Measurements from ENCODE around the gene RREB1. TPM values are rescaled to one million over a fixed set of nuclear protein-coding genes. Genes with fewer than 3 reads are reported as not detected.

RREB1 gene
- total and polyA plus RNA-seq, 3 donors from 2014 or later, result 30.0 to 79.2 (median 75.0) TPM

DNA sequence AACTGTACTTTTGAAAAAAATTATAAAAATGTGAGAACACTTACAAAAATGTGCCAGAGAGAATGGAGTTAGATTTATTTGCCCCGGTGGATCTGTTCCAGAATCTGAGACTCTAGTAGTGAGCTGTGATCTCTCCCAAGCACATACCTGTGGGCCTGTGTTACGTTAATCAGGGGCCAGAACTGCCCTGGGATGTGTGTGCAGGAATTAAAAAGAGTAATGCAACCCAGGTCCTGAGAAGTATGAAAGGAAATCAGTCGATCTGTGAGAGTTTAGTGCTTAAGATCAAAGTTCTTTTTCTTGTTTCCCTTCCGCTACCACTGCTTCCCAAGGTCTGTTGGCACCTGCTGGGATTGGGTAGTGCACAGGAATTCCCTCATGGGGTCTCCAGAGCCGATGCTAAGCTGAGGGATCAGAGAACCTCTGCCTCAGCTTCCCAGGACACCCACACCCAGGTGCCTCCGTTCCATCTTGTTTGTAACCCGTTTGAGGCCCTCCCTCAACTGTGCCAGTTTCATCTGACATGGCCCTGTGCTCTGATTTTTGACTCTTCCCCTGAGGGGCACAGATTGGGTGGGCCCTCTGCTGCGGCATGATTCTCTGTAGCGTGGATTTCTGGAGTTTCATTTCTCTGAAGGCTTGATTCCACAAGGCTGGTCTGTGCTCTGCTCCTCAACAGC is 87.7 kb downstream of the RREB1 start:
- Histone ChIP-seq H3K9me3 (no peaks in the 10 kb centered on the region), H3K4me3 (no peak overlapping the region), H3K4me1 (peaks cover 4% of the 10 kb centered on the region), H3K27me3 (no peaks in the 10 kb centered on the region), H3K36me3 (ENCODE audit: low read depth, missing control alignments) (no peaks in the 10 kb centered on the region), H3K27ac (no peak overlapping the region)
- intact Hi-C loops (cut with DNase I; ENCODE audit: low total_unique reads), result no loop called here
- 64 to 74% methylated on average over 9 of the region's 9 CpGs for WGBS, 2 donors
- no peak for DNase-seq
- TF ChIP-seq, protein P1, sequence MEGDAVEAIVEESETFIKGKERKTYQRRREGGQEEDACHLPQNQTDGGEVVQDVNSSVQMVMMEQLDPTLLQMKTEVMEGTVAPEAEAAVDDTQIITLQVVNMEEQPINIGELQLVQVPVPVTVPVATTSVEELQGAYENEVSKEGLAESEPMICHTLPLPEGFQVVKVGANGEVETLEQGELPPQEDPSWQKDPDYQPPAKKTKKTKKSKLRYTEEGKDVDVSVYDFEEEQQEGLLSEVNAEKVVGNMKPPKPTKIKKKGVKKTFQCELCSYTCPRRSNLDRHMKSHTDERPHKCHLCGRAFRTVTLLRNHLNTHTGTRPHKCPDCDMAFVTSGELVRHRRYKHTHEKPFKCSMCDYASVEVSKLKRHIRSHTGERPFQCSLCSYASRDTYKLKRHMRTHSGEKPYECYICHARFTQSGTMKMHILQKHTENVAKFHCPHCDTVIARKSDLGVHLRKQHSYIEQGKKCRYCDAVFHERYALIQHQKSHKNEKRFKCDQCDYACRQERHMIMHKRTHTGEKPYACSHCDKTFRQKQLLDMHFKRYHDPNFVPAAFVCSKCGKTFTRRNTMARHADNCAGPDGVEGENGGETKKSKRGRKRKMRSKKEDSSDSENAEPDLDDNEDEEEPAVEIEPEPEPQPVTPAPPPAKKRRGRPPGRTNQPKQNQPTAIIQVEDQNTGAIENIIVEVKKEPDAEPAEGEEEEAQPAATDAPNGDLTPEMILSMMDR (IDR thresholded peaks at IDR 0.05), result no peak
- no peak for TF ChIP-seq POLR2A (IDR thresholded peaks at IDR 0.05)

DNA sequence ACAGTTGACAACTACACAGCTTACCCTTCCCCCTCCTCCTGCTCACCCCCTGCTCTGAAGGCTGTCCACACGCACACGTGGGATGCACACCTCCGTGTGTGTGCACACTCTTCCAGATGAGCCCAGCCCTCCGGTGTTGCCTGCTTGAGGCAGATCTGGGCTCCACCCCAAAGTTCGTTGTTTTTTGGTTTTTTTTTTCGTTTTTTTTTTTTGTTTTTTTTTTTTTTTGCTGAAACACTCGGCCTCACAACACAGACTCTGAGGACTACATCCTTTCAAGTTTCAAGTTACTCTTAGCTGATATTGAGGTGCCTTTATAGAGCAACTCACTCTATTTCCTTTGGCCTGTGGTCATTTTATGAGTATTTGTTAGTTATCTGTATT is 88.2 kb downstream of the RREB1 start:
- no peak for DNase-seq
- Histone ChIP-seq H3K27me3 (no peaks in the 10 kb centered on the region), H3K27ac (no peak overlapping the region), H3K36me3 (ENCODE audit: low read depth, missing control alignments) (no peaks in the 10 kb centered on the region), H3K4me1 (peaks cover 4% of the 10 kb centered on the region), H3K4me3 (no peak overlapping the region), H3K9me3 (no peaks in the 10 kb centered on the region)
- intact Hi-C loops (cut with DNase I; ENCODE audit: low total_unique reads), result no loop called here
- 48 to 58% methylated on average over 7 of the region's 7 CpGs for WGBS, 2 donors
- TF ChIP-seq POLR2A (IDR thresholded peaks at IDR 0.05), result no peak
- TF ChIP-seq, protein P1 (IDR thresholded peaks at IDR 0.05), result no peak

DNA sequence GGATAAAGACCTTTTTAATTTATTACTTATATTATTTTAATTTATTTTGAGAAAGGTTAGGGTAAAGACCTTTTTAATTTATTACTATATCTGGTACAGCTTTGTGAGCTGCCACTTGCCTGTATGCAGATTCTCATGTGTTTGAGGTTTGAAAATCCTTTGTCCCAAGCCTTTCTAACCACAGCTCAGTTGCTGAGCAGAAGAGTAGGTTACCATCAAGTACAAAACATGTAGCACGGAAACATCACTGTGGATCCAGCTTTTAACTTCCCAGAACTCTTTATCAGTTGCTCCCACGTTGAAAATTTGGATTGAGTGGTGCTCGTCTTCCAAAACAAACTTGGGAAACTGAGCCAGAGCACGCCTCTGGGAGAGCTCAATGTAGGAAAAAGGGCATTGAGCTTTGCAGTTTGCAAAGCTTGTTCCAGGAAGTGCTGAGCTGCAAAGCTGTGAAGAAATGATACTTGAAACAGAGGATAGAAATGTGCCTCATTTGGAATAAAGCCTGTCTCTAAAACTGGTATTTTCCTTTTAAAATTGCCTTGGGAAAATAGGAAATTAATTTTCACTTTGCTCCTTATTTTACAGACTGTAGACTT is 89.0 kb downstream of the RREB1 start:
- Histone ChIP-seq H3K36me3 (ENCODE audit: low read depth, missing control alignments) (no peaks in the 10 kb centered on the region), H3K27ac (no peak overlapping the region), H3K4me3 (no peak overlapping the region), H3K9me3 (no peaks in the 10 kb centered on the region), H3K4me1 (peaks cover 4% of the 10 kb centered on the region), H3K27me3 (no peaks in the 10 kb centered on the region)
- TF ChIP-seq, protein P1 (IDR thresholded peaks at IDR 0.05), result no peak
- no peak for TF ChIP-seq POLR2A (IDR thresholded peaks at IDR 0.05)
- DNase-seq, result no peak
- WGBS, 2 donors, result 70 to 75% methylated on average over 4 of the region's 4 CpGs
- intact Hi-C loops (cut with DNase I; ENCODE audit: low total_unique reads), result no loop called here

DNA sequence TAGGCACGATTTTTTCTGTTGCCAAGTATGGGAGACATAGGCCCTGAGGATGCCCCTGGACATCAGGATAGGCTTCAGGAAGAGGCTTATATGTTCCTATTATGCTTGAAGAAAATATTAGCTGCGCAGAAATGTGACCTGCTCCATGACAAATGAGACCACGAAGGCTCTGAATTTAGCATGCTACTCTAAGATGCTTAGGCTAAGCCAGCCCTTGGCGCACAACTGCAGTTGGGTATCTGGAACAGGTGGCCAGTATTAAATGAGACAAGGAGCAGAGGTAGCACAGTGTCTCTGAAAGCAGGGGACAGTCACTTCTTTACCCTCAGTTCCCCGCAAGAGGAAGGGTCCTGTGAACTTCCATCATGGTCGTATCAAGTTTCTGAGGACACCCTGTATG is 90.0 kb downstream of the RREB1 start:
- Histone ChIP-seq H3K9me3 (no peaks in the 10 kb centered on the region), H3K4me1 (peaks cover 4% of the 10 kb centered on the region), H3K27ac (no peak overlapping the region), H3K4me3 (no peak overlapping the region), H3K27me3 (no peaks in the 10 kb centered on the region), H3K36me3 (ENCODE audit: low read depth, missing control alignments) (no peaks in the 10 kb centered on the region)
- WGBS, 2 donors, result 96 to 97% methylated on average over 6 of the region's 6 CpGs
- no peak for DNase-seq
- intact Hi-C loops (cut with DNase I; ENCODE audit: low total_unique reads), result no loop called here
- no peak for TF ChIP-seq POLR2A (IDR thresholded peaks at IDR 0.05)
- TF ChIP-seq, protein P1 (IDR thresholded peaks at IDR 0.05), result no peak

Data from testis (tissue), 3 donors.